ENCODE data around the gene DMPK. TPM values are rescaled to one million over a fixed set of nuclear protein-coding genes. Genes with fewer than 3 reads are reported as not detected.

Gene DMPK
- polyA plus RNA-seq, 4 donors = 41.9 to 53.6 (median 47.1) TPM

DNA sequence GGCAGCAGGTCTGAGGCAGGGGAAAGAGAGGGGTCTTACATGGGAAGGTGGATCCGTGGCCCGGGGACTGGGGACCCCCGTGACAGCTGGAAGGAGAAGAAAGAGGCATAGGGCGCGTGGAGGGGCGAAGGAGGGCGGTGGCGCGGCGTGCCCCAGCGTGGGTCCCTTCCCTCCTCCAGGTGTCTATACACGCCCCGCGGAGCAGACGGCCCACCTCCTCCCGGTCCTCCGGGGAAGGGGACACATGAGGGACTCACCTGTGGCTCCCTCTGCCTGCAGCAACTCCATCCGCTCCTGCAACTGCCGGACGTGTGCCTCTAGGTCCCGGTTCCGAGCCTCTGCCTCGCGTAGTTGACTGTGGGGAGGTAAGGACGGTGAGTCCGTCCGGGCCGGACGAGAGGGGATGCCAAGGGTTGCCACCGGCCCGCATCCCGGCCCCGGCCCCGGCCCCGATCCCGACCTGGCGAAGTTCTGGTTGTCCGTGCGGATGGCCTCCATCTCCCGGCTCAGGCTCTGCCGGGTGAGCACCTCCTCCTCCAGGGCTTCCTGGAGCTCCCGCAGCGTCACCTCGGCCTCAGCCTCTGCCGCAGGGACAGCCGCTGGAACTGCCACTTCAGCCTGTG lies 10.9 kb downstream of the DMPK start:
- DNase-seq (ENCODE audit: low read depth in 4 of 4, low spot score in 3 of 4) = no peak

DNA sequence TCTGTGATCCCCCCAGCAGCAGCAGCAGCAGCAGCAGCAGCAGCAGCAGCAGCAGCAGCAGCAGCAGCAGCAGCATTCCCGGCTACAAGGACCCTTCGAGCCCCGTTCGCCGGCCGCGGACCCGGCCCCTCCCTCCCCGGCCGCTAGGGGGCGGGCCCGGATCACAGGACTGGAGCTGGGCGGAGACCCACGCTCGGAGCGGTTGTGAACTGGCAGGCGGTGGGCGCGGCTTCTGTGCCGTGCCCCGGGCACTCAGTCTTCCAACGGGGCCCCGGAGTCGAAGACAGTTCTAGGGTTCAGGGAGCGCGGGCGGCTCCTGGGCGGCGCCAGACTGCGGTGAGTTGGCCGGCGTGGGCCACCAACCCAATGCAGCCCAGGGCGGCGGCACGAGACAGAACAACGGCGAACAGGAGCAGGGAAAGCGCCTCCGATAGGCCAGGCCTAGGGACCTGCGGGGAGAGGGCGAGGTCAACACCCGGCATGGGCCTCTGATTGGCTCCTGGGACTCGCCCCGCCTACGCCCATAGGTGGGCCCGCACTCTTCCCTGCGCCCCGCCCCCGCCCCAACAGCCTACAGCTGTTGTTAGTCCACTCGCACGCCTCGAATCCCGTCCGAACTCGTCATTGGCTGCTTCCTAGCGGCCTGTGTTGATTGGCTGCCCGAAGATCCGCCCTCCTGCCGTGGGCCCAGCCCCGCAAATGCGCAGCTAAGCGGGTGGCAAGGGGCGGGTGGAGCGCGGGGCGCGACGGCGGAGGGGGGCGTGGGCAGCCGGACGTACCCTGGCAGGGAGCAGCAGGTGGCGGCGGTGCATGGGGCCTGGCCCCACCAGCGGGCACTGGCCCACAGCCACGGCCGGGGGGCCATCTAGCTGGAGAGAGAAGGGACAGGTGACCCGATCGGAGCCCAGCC lies 11.8 kb downstream of the DMPK start:
- peak; percentile 92 to 95 (median 94) for DNase-seq (ENCODE audit: low read depth in 4 of 4, low spot score in 3 of 4)

DNA sequence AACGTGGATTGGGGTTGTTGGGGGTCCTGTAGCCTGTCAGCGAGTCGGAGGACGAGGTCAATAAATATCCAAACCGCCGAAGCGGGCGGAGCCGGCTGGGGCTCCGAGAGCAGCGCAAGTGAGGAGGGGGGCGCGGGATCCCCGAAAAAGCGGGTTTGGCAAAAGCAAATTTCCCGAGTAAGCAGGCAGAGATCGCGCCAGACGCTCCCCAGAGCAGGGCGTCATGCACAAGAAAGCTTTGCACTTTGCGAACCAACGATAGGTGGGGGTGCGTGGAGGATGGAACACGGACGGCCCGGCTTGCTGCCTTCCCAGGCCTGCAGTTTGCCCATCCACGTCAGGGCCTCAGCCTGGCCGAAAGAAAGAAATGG lies 12.5 kb downstream of the DMPK start:
- DNase-seq (ENCODE audit: low read depth in 4 of 4, low spot score in 3 of 4) = no peak

DNA sequence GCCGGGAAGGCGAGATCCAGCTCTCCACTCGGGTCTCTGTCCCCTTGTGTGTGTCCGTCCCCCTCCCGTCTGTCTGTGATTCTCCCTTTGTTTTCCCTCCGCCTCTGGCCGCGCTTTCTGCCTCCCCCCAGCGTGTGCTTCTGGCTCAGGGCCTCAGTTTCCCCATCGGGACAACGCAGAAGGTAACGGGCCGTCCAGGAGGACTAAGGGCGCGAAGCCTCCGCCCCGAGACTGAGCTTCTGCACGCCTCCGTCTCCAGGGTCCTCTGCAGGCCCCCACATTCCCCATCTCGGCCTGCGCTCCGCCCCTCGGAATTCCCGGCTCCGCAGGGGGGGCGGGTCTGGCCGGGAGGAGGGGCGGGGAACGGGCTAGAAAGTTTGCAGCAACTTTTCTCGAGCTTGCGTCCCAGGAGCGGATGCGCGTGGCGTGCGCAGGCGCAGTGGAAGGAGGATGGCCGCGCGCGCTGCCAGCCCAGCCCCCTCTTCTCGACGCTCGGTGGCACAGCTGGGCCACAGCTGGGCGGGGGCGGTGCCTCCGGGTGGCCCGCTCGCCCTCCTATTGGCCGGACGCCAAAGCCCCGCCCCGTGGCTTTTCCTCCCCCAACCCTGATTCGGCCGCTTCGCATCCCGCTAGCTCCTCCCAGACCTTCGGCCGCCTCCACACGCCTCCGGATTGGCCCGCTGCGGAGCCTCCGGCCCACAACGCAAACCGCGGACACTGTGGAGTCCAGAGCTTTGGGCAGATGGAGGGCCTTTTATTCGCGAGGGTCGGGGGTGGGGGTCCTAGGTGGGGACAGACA lies 13.1 kb downstream of the DMPK start, which contains the start of gene SIX5:
TSS of gene SIX5 (minus strand) at position 269 of the 799 bp plus-strand sequence. CDS start 408 bp downstream, outside the sequence.
- DNase-seq (ENCODE audit: low read depth in 4 of 4, low spot score in 3 of 4) = peak; percentile 96 to 98 (median 97)

DNA sequence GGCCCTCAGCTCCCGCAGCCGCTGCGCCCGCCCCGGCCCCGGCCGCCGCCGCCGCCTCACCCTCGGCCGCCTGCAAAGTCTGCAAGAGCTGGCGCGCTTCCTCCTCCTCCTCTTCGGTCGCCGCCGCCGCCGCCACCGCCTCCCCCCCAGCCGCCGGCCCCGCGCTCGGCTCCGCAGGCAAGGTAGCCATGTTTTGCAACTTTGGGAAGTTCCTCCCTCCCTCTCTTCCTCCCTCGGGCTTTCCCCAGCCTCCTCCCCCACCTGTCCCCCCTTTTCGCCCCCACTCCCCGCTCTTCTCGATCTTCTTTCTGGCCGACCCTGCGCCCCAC lies 13.7 kb downstream of the DMPK start:
- DNase-seq (ENCODE audit: low read depth in 4 of 4, low spot score in 3 of 4) = no peak

DNA sequence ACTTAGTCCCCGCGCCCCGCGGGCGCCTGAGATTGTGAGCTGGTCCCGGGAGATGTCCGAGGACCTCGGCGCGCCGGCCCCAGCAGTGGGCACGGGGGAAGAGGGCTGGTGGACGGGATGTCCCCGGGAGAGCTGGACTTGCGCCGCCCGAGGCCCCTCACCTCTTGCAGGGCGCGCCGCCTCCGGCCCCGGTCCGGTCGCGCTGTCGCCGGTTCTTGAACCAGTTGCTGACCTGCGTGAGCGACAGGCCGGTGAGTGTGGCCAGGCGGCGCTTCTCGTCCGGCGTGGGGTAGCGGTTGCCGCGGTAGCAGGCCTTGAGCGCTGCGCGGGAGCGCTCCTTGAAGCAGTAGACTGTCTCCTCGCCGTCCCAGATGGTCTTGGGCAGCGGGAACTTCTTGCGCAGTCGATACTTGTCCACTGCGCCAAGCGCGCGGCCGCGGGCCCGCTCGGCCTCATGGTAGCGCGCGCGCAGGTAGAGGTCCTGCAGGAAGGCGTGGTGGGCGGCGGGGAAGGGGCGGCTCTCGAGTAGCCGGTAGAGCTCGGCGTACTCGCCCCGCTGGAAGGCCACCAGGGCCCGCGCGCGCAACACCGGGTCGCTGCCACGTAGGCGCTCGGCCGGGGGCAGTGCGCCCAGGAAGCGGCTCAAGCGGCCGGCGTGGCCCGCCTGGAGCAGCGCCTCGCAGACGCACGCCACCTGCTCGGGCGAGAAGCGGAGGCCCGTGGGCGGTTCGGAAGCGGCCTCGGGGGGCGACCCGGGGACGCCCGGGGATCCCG lies 14.2 kb downstream of the DMPK start:
- peak in 1 of 4 donors; percentile 60 for DNase-seq (ENCODE audit: low read depth in 4 of 4, low spot score in 3 of 4)

DNA sequence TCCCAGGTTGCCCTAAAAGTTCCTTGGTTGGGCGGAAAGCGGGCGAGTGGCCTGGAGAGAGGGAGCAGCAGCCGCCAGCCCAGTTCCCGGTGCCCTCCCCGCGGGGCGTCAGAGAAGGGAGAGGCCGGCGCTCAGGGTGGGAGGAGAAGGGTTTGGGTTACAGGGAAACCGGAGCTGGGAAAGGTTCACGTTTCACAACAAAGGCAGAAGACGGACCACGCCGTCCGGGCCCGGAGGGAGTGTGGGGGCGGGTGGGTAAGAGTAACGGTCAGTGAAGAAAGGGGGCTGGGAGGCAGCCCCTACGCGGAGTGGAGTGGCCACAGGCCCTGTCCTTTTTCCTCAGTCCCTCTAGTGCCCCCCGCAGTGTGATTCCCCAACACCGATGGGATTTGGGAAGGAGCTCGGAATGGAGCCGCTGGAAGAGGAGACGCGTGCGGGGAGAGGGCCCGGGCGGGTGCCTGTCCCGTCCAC lies 14.8 kb downstream of the DMPK start:
- DNase-seq (ENCODE audit: low read depth in 4 of 4, low spot score in 3 of 4) = peak; percentile 71 to 85 (median 81)

DNA sequence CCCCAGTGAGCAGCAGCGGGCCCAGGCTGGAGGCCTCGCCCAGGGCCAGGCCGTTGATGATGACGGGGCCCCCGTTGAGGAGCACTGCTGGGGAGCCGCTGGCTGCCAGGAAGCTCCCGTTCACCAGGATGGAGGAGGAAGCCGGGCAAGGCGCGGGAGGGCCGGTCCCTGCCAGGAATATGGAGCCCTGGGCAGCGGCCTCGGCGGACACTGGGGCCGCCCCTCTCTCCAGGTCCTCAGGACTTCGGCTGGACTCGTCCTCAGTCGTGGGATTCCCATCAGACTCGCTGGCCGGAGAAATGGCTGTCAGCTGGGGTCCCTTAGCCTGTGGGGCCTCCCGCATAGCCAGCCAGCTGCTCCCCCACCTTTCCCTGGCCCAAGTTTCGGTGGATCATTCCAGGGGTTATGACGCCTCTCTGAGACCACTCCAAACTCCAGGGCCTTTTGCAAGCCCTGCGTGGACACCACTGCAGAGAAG lies 15.4 kb downstream of the DMPK start:
- no peak for DNase-seq (ENCODE audit: low read depth in 4 of 4, low spot score in 3 of 4)

DNA sequence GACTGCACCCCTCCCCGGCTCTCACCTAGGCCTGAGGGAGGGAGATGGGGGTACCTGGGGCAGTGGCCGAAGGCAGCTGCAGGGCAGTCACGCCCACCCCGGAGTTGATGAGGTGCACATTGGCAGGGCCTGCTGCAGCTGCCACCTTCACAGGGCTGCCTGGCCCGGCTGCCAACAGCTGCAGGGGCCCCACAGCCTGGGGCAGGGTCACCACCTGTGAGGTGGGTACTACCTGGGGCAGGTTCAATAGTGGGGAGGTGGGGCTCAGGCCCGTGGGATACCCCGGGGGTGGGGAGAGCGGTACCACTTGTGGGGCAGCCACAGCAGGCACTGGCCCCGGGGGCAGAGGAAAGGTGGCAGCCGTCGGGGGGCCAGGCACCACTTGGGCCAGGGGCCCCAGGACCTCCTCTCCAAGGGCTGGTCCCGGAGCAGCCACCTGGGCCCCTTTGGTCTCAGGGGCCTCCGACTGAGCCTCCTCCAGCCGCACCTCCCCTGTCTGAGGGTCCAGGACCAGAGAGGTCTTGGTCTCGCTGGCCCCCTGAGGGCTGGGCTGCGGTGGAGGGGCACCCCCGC lies 15.9 kb downstream of the DMPK start:
- no peak for DNase-seq (ENCODE audit: low read depth in 4 of 4, low spot score in 3 of 4)

DNA sequence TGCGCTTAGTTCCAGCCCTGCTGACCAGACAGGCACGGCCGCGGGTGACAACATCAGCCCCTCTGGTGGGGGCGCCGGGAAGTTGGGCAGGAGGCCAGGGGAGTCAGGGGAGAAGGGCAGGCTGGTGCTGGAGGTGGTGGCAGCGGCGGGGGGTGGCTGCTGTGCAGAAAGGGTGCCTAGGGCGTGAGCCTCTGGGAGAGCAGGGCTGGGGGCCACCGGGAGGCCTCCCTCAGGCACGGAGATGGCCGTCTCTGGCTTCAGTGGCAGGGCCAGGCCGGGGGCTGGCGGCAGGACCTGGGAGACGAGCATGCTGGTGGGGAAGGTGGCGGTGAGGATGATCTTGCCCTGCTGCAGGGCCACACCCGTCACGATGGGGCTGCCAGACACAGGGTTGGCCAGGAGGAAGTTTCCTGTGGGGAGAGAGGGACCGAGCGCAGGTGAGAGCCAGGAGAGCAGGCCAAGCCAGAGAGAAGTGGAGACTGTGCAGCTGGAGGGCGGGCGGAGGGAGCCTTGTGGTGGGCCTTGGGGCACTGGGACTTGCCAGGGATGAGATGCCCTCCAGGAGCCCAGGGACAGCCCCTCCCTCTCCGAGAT lies 16.5 kb downstream of the DMPK start:
- DNase-seq (ENCODE audit: low read depth in 4 of 4, low spot score in 3 of 4) = no peak

DNA sequence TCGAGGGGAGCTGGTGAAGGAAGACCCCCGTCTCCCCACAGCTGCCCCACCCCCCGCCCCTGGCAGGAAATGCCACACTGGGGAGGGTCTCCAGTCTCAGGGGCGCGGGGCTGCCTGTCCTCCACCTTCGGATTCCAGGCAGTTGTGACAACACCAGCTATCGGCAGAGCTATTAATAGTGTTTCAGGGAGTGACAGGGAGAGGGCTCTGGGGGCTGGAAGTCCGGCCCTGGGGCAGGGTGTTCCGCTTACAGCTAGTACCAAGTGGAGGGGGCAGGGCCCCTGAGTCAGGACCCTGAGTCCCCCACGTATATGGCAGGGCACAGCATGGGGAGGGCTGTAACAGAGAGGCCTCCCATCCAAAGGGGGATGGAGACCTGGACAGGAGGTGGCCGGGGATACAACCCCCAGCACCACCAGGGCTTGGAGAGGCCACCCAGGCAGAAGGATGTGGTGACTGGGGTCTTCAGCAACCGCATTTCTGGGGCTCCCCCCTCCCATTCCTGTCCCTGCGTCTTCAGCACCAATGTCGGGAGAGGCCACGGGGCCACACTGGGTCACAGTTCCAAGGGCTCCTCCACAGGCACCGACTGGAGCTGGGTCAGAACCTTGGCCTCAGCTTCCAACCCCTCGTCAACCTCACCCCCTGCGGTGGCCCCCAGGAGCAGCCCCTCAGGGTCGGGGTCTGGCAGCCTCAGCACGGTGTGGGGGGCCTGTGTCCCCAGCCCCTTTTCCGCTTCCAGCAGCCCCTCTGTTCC lies 17.2 kb downstream of the DMPK start:
- no peak for DNase-seq (ENCODE audit: low read depth in 4 of 4, low spot score in 3 of 4)

DNA sequence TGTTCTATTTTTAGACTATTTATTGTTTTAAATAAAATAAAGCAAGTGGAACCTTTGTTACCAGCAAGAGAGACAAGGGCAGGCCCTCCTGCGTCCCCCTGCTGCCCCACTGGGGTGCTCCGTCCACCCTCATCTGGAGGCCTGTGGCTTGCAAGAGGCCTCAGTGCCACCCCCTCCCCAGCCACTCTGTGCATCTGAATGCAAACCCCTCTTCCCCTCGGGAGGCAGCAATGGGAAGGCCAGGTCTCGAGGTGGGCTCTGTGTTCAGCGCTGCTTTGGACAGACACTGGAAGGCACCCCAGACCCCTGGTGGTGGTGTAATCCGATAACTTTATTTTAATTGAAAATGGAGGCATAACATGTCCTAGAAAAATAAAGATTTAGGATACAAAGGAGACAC lies 17.8 kb downstream of the DMPK start:
- no peak for DNase-seq (ENCODE audit: low read depth in 4 of 4, low spot score in 3 of 4)

DNA sequence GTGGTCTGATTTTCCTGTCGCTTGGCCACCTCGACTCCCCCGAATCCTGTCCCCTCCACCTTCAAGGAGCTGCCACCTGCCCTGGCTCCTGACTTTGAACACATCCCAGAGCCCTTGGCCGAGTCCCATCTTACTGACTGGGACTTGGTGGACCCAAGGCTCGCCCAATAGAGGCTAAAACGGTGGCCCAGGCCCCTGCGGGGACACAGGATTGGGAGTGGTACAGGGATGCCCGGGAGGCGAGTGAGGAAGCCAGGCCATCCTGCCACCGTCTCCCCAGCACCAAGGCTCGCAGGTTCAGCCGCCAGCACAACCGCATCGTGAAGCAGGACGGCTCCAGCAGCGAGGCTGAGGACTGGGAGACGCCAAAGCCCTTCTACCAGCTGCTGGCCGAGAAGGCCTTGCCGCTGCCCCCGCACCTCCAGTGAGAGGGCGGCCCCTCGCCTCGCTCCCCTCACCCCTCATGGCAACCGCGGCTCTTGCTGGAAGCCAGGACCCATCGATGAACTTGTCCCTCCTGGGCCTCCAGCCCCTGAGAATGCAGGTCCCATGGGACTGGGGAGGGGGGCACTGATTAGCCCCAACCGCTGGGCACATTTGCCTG lies 18.5 kb downstream of the DMPK start:
- no peak for DNase-seq (ENCODE audit: low read depth in 4 of 4, low spot score in 3 of 4)

DNA sequence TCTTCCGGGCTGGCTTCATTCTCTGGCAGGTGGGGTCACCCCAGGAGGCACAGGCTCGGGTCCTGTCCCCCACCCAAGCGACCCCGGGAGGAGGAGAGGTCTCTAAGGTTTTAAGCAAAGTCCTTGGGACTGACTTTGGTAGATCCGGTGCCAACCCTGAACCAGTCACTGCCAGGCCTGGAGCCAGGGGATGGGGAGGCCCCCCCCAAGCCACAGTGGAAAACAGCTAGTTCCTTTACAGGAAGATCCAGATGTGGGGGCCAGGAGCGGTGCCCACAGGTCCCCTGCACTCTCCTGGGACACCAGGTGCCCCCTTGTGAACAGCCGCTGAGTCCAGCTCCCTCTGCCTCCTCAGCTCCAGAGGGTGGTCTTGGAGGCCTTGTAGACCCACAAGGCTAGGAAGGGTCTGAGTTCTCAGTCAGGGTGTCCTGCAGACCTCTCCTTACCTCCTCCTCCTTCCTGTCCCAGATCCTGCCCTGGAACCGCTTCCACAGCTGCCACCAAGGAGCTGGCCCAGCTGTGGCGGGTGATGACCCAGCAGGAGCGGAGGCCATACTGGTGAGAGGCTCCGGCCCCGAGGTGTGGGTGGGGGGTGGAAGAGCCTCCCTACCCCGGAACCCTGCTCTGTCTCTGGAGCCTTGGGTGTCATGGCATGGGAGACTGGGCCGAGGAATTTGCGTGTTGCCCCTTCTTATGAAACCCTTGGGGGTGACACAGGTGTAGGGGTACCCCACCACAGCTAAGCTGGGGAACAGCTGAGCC lies 19.2 kb downstream of the DMPK start:
- DNase-seq (ENCODE audit: low read depth in 4 of 4, low spot score in 3 of 4) = no peak

DNA sequence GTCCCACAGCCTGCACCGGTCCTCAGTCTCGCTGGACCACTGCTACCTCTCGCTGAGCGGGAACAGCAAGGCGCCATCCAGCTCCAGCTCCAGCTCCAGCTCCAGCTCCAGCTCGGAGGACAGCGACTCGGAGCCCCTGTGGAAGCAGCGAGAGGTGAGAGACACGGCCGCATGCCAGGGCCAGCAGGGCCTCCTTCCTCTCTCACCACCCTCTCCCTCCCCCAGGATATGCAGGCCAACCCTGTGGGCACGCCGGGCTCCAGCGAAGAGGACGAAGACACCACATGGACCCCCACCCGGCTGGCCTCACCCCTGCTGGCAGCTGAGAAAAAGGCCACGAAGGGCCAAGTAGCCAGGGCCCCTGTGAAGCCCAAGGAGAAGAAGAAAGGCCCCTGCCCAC lies 20.6 kb downstream of the DMPK start:
- no peak for DNase-seq (ENCODE audit: low read depth in 4 of 4, low spot score in 3 of 4)

DNA sequence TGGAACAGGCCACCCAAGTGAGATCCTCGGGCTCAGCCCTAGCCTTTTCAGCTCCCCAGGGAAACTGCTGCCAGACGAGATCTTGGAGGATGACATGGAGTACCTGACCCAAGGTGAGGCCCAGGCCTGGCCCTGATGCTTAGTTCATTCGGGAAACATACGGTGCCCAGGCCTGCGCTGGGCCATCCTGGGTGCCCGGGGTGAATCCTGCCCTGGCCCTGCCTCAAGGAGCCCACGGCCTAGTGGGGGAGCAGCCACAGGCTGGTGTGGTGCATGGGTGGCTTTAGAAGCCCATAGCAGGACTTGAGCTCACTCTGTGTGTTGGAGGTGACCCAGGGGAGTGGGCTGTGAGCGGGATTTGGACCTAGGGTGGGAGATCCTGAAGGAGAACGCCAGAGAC lies 23.4 kb downstream of the DMPK start:
- no peak for DNase-seq (ENCODE audit: low read depth in 4 of 4, low spot score in 3 of 4)

DNA sequence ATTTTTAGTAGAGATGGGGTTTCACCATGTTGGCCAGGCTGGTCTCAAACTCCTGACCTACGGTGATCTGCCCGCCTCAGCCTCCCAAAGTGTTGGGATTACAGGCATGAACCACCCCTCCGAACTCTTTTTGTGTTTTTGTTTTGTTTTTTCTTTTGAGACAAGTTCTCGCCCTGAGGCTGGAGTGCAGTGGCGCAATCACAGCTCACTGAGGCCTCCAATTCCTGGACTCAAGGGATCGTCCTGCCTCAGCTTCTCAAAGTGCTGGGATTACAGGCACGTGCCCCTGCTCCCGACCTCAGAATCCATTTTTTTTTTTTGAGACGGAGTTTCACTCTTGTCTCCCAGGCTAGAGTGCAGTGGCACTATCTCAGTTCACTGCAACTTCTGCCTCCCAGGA lies 24.6 kb downstream of the DMPK start:
- DNase-seq (ENCODE audit: low read depth in 4 of 4, low spot score in 3 of 4) = no peak

DNA sequence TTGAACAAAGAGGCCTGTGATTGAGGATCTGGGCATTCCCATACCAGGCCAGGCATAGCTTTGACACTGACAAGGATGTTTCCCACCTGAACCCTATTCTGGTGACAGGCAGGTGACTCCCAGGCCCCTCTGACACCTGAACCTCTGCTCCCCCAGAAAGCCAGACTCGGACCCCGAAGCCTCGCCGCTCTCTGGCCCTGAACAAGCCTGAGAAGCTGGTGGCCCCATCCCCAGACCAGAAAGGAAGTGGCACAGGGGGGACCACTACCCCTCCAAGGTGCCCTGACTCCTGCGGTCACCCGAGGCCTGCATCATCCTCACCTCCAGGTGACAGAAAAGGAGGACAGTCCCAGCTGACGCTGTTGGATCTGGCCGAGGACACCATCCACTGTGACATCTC lies 28.0 kb downstream of the DMPK start:
- no peak for DNase-seq (ENCODE audit: low read depth in 4 of 4, low spot score in 3 of 4)

All from right renal pelvis (tissue), 4 donors.